T-cell (primary cell): ENCODE data around the gene PTPN21. TPM values are rescaled to one million over a fixed set of nuclear protein-coding genes. Genes with fewer than 3 reads are reported as not detected.

ENCODE experiments used
- ATAC-seq, 4 experiments: fragments of 200-7000 bp in 3 of 4; fragments of 150-1000 bp in 1 of 4; cut with Tn5 transposase; replicated peaks in 1 of 4; 1 replicate in 3 of 4; 2 replicates in 1 of 4; pipeline ENCODE4 v1.10.0; 2021; ENCODE audit warnings: moderate library complexity in 3 of 4, mild to moderate bottlenecking in 2 of 4, moderate number of reproducible peaks in 1 of 4
- CTCF ChIA-PET, 2 donors: fragments of 300-600 bp; sonication (Branson Sonifier 250); formaldehyde crosslinking; loops; one replicate each; lab custom pipeline; 2022; ENCODE audit warnings: antibody characterized with exemption in 2 of 2; lab: Charles Lee
- POLR2A ChIA-PET, 2 donors: fragments of 300-600 bp; sonication (Branson Sonifier 250); formaldehyde crosslinking; loops; one replicate each; lab custom pipeline; 2022; ENCODE audit warnings: antibody characterized with exemption in 2 of 2; lab: Charles Lee
- DNase-seq, 35 experiments: peaks; one replicate each; pipeline versions ENCODE4 v3.0.0 to v3.0.0-alpha.2; 2013 to 2023
- H3K27ac ChIP-seq: one replicate; pipeline ENCODE4 v1.5.1; 2013; ENCODE audit warnings: low read length
- H3K27me3 ChIP-seq, 2 experiments: replicated peaks in 1 of 2; 1 replicate in 1 of 2; 2 replicates in 1 of 2; pipeline versions ENCODE4 v1.6.1 to v1.7.0; 2013; ENCODE audit warnings: low read length in 1 of 2, mixed read lengths in 1 of 2; ENCODE audit not compliant: control insufficient read depth in 2 of 2, insufficient read depth in 2 of 2; ENCODE audit errors: extremely low read depth in 1 of 2
- H3K36me3 ChIP-seq, 2 donors: 1 replicate in 1 of 2; 2 replicates in 1 of 2; pipeline versions ENCODE4 v1.6.1 to v1.7.0; 2013; ENCODE audit warnings: low read length in 1 of 2; ENCODE audit not compliant: control insufficient read depth in 2 of 2, insufficient read depth in 1 of 2; ENCODE audit errors: extremely low read depth in 1 of 2
- H3K4me1 ChIP-seq, 2 experiments: 1 replicate in 1 of 2; 2 replicates in 1 of 2; pipeline versions ENCODE4 v1.6.1 to v1.7.0; 2013; ENCODE audit warnings: low read length in 2 of 2, mixed read lengths in 1 of 2; ENCODE audit not compliant: insufficient read depth in 2 of 2, control insufficient read depth in 1 of 2; ENCODE audit errors: extremely low read depth in 1 of 2
- H3K4me3 ChIP-seq, 2 donors: 1 replicate in 1 of 2; 2 replicates in 1 of 2; pipeline versions ENCODE4 v1.5.1 to v1.7.0; 2013; ENCODE audit warnings: mild to moderate bottlenecking in 2 of 2, low read length in 1 of 2, moderate library complexity in 1 of 2; ENCODE audit not compliant: control insufficient read depth in 1 of 2; ENCODE audit errors: extremely low read depth in 1 of 2
- H3K9me3 ChIP-seq: 2 replicates; pipeline ENCODE4 v1.7.0; 2013
- H3K27ac Mint-ChIP-seq, 2 donors: one replicate each; pipeline ENCODE4 v1.8.0; 2020 to 2021; ENCODE audit warnings: mild to moderate bottlenecking in 2 of 2, mixed read lengths in 2 of 2
- H3K27me3 Mint-ChIP-seq, 2 donors: one replicate each; pipeline ENCODE4 v1.8.0; 2021 to 2022; ENCODE audit warnings: mixed read lengths in 2 of 2
- H3K36me3 Mint-ChIP-seq: one replicate; pipeline ENCODE4 v1.8.0; 2021; ENCODE audit warnings: mixed read lengths
- H3K4me1 Mint-ChIP-seq, 3 donors: one replicate each; pipeline ENCODE4 v1.8.0; 2020 to 2022; ENCODE audit warnings: mixed read lengths in 3 of 3, mild to moderate bottlenecking in 1 of 3
- H3K4me3 Mint-ChIP-seq, 3 donors: one replicate each; pipeline ENCODE4 v1.8.0; 2020 to 2022; ENCODE audit warnings: mild to moderate bottlenecking in 3 of 3, mixed read lengths in 3 of 3, moderate library complexity in 3 of 3
- H3K9me3 Mint-ChIP-seq, 3 donors: one replicate each; pipeline ENCODE4 v1.8.0; 2020 to 2022; ENCODE audit warnings: mixed read lengths in 3 of 3
- WGBS: methylation state at CpG from one replicate; pipeline ENCODE4 v1.1.5; 2013; ENCODE audit warnings: missing lambda C conversion rate; ENCODE audit not compliant: insufficient coverage; 5-methylcytosine and 5-hydroxymethylcytosine counted together
- total RNA-seq, 35 experiments: library from RNA in 6 of 35; stranded (reverse) in 6 of 35; fragments of 120-200 nt in 1 of 35; gene quantifications; one replicate each; pipeline versions ENCODE4 v1.2.1 to v1.2.4 and lab custom pipeline; 2013 to 2026

The PTPN21 gene
- total RNA-seq, 5 donors from 2014 or later (not counting 1 experiment from before 2014, with no cell fraction given): 0.07 to 0.60 (median 0.18) TPM; not detected in 2

- Mint-ChIP-seq H3K27me3 (peaks cover 18 to 29% of the 10 kb centered on the region in 2 donors), H3K9me3 (no peaks in the 10 kb centered on the region), H3K4me1 (peaks cover 0 to 4% (median 0%) of the 10 kb centered on the region in 3 donors), H3K4me3 (no peak overlapping the region), H3K27ac (no peak overlapping the region), H3K36me3 (no peaks in the 10 kb centered on the region)
- Histone ChIP-seq H3K27me3 (peaks cover 0 to 21% of the 10 kb centered on the region in 2 experiments), H3K4me3 (no peak overlapping the region), H3K4me1 (no peaks in the 10 kb centered on the region), H3K36me3 (no peaks in the 10 kb centered on the region), H3K27ac (no peak overlapping the region), H3K9me3 (no peaks in the 10 kb centered on the region)
- no peak for ATAC-seq
- no CpG with 5 or more reads among the region's 2 CpGs for WGBS
- no peak for DNase-seq
- ChIA-PET POLR2A (interaction anchor here in 1 of 2 donors (0.5 kb wide), 1 partner anchor 86 kb away, joined by 3 read pairs; no protein-coding TSS in a partner anchor), CTCF (interaction anchor here in 1 of 2 donors (1.1 kb wide), 1 partner anchor 11 kb away, joined by 3 read pairs; no protein-coding TSS in a partner anchor)
Measured at GRCh38 chr14:88481059-88481458, 73.7 kb downstream of the PTPN21 start.

DNA sequence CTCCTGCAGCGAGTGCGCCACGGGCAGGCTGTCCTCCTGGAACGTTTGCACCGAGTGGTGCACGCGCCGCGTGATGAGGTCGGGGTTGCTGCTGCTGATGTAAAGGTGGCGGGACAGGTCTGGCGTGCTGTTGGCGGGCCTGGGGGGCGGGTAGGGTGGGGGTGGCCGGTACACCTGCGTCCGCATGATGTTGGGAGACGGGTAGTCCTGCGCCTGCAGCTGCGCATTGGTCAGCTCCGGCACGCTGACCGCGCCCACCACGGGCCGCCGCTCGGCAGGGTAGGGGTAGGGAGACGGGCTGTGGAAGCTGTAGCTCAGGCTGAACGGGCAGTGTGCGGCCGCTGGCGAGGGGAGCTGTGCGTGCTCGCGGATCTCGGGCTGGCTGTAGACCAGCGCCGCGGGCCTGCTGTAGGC is 75.2 kb downstream of the PTPN21 start:
- POLR2A ChIA-PET: no interaction called here
- DNase-seq (no peak), ATAC-seq (no peak)
- Histone ChIP-seq H3K4me3 (no peak overlapping the region), H3K27ac (no peak overlapping the region), H3K27me3 (peaks cover 0 to 18% of the 10 kb centered on the region in 2 experiments), H3K4me1 (no peaks in the 10 kb centered on the region), H3K9me3 (no peaks in the 10 kb centered on the region), H3K36me3 (no peaks in the 10 kb centered on the region)
- H3K27me3 Mint-ChIP-seq: peaks cover 16 to 25% of the 10 kb centered on the region in 2 donors
- no peak overlapping the region for H3K27ac Mint-ChIP-seq
- no peaks in the 10 kb centered on the region for H3K36me3 Mint-ChIP-seq
- no peaks in the 10 kb centered on the region for H3K9me3 Mint-ChIP-seq
- WGBS: 92% methylated on average over 35 of the region's 40 CpGs
- no peak overlapping the region for H3K4me3 Mint-ChIP-seq
- peaks cover 0 to 4% (median 0%) of the 10 kb centered on the region in 3 donors for H3K4me1 Mint-ChIP-seq
- CTCF ChIA-PET: interaction anchor here in 1 of 2 donors (0.6 kb wide), 1 partner anchor 14 kb away, joined by 3 read pairs; no protein-coding TSS in a partner anchor

DNA sequence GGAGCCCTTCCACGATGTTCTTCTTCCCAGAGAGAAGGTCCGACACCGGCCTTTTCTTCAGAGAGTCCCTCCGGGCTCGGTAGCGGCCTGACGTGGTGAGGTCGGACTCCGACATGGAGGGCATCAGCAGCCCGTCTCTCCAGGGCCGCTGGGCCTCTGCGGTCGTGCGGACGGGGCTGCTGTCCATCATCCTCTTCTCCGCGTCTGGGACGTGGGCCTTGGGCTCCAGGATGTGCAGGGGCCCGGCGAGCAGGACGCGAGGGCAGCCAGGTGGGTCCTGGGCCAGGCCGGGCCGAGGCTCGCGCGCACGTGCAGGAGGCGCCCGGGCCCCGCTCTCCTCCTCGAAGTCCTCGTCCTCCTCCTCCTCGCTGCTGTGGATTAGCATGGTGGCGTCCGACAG is 75.9 kb downstream of the PTPN21 start:
- CTCF ChIA-PET: no interaction called here

GRCh38 chr14:88477513-88478250 is 77.1 kb downstream of the PTPN21 start:
- Histone ChIP-seq H3K4me1 (no peaks in the 10 kb centered on the region), H3K36me3 (no peaks in the 10 kb centered on the region), H3K27ac (no peak overlapping the region), H3K27me3 (peaks cover 0 to 10% of the 10 kb centered on the region in 2 experiments), H3K4me3 (no peak overlapping the region), H3K9me3 (no peaks in the 10 kb centered on the region)
- CTCF ChIA-PET: no interaction called here
- Mint-ChIP-seq H3K9me3 (no peaks in the 10 kb centered on the region), H3K4me1 (peaks cover 0 to 4% (median 0%) of the 10 kb centered on the region in 3 donors), H3K36me3 (no peaks in the 10 kb centered on the region), H3K4me3 (no peak overlapping the region), H3K27ac (no peak overlapping the region), H3K27me3 (peaks cover 15 to 17% of the 10 kb centered on the region in 2 donors)
- DNase-seq (no peak), ATAC-seq (no peak)
- POLR2A ChIA-PET: no interaction called here
- 95% methylated on average over 5 of the region's 6 CpGs for WGBS

More for the DNA sequence above, 75.9 kb downstream of the PTPN21 start:
- no peak overlapping the region for H3K4me3 Mint-ChIP-seq
- peaks cover 0 to 4% (median 0%) of the 10 kb centered on the region in 3 donors for H3K4me1 Mint-ChIP-seq
- H3K27me3 ChIP-seq: peaks cover 0 to 17% of the 10 kb centered on the region in 2 experiments
- WGBS: 95% methylated on average over 32 of the region's 36 CpGs
- no peak overlapping the region for H3K27ac ChIP-seq
- no peaks in the 10 kb centered on the region for H3K36me3 Mint-ChIP-seq
- H3K9me3 Mint-ChIP-seq: no peaks in the 10 kb centered on the region
- DNase-seq (no peak), ATAC-seq (no peak)
- peaks cover 16 to 25% of the 10 kb centered on the region in 2 donors for H3K27me3 Mint-ChIP-seq
- no peaks in the 10 kb centered on the region for H3K4me1 ChIP-seq
- H3K4me3 ChIP-seq: no peak overlapping the region
- H3K36me3 ChIP-seq: no peaks in the 10 kb centered on the region
- H3K9me3 ChIP-seq: no peaks in the 10 kb centered on the region
- POLR2A ChIA-PET: no interaction called here
- no peak overlapping the region for H3K27ac Mint-ChIP-seq

DNA sequence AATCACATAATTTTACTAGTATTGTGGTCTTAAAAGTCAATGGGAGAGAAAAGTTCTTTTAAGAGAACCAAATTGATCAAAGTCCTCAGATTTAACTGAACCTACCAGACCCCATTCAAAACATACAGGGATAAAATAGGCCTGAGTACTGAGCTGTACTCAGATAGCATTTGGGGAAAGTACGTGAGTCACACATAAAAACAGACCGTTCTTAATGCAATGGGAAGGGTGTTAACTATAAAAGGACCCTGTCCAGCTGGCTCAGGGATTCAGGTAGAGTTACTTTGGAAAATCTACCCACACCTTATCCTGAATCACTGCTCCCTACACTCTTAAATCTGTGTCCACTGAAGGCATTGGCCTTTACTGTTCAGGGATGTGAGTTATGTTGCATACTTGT is 78.0 kb downstream of the PTPN21 start:
- WGBS: no CpG with 5 or more reads among the region's 2 CpGs

DNA sequence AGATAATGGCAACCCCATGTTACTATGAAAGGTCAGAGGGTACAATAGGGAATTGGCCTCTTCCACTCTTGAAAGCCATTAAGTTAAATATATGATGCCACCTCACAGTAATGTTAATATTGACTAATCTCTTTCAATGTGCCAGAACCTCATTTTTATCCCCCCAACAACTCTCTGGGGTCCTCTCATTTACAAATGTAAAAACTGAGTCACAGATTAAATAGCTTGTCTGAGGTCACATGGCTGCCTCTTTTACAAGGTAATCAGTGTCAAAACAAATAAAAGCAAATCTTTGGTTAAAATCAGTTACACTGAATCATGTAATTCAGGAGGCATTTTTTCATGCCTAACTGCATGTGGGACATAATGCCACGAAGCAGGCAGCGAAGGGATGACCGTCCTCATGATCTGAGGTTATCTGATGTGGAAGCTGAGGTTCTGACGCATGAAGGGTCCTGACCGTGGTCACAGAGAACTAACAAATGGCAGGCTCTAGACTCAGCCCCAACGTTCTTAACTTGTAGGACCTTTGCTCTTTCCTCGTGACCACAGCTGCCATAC is 78.5 kb downstream of the PTPN21 start:
- WGBS: 90% methylated on average over 2 of the region's 7 CpGs
- no peak overlapping the region for H3K4me3 ChIP-seq
- H3K4me1 ChIP-seq: no peaks in the 10 kb centered on the region
- ChIA-PET CTCF (no interaction called here), POLR2A (no interaction called here)
- H3K27ac Mint-ChIP-seq: no peak overlapping the region
- DNase-seq (no peak), ATAC-seq (no peak)
- no peaks in the 10 kb centered on the region for H3K9me3 Mint-ChIP-seq
- H3K4me1 Mint-ChIP-seq: no peaks in the 10 kb centered on the region
- no peaks in the 10 kb centered on the region for H3K27me3 ChIP-seq
- H3K9me3 ChIP-seq: no peaks in the 10 kb centered on the region
- no peaks in the 10 kb centered on the region for H3K36me3 Mint-ChIP-seq
- H3K27ac ChIP-seq: no peak overlapping the region
- H3K4me3 Mint-ChIP-seq: no peak overlapping the region
- no peaks in the 10 kb centered on the region for H3K36me3 ChIP-seq
- H3K27me3 Mint-ChIP-seq: peaks cover 3 to 5% of the 10 kb centered on the region in 2 donors

More for the DNA sequence above, 78.0 kb downstream of the PTPN21 start:
- H3K4me3 ChIP-seq: no peak overlapping the region
- ChIA-PET POLR2A (no interaction called here), CTCF (no interaction called here)
- H3K4me1 ChIP-seq: no peaks in the 10 kb centered on the region
- DNase-seq (no peak), ATAC-seq (no peak)
- no peak overlapping the region for H3K27ac Mint-ChIP-seq
- H3K27ac ChIP-seq: no peak overlapping the region
- no peak overlapping the region for H3K4me3 Mint-ChIP-seq
- peaks cover 0 to 3% of the 10 kb centered on the region in 2 experiments for H3K27me3 ChIP-seq
- H3K9me3 Mint-ChIP-seq: no peaks in the 10 kb centered on the region
- H3K9me3 ChIP-seq: no peaks in the 10 kb centered on the region
- H3K27me3 Mint-ChIP-seq: peaks cover 7 to 8% of the 10 kb centered on the region in 2 donors
- H3K36me3 Mint-ChIP-seq: no peaks in the 10 kb centered on the region
- H3K4me1 Mint-ChIP-seq: no peaks in the 10 kb centered on the region
- H3K36me3 ChIP-seq: no peaks in the 10 kb centered on the region
